ENCODE results near the gene ENAM. TPM values are rescaled to one million over a fixed set of nuclear protein-coding genes. Genes with fewer than 3 reads are reported as not detected.

The ENAM gene
- total RNA-seq, 6 experiments from 2014 or later, result 0.02 to 0.14 (median 0.10) TPM; not detected in 1

- H3K4me1 Mint-ChIP-seq (ENCODE audit: low read depth), result peaks cover 12% of the 10 kb centered on the region
Observed at GRCh38 chr4:70624226-70624793, 4.2 kb upstream of the ENAM start.

GRCh38 chr4:70627620-70628019 lies 924 bp upstream of the ENAM start:
- peaks cover 2% of the 10 kb centered on the region; the same call in 1 of the 2 replicates for H3K27me3 Mint-ChIP-seq (ENCODE audit: insufficient read depth)
- no peak for TF ChIP-seq CTCF (IDR thresholded peaks at IDR 0.05)
- no peak overlapping the region for H3K27ac Mint-ChIP-seq
- H3K4me1 Mint-ChIP-seq (ENCODE audit: low read depth), result peaks cover 45% of the 10 kb centered on the region
- no peaks in the 10 kb centered on the region for H3K36me3 Mint-ChIP-seq (ENCODE audit: low read depth)
- DNase-seq, result no peak
- no peaks in the 10 kb centered on the region for H3K9me3 Mint-ChIP-seq
- no peak overlapping the region for H3K4me3 Mint-ChIP-seq

More at GRCh38 chr4:70624226-70624793, 4.2 kb upstream of the ENAM start:
- Mint-ChIP-seq H3K4me3 (no peak overlapping the region), H3K9me3 (no peaks in the 10 kb centered on the region), H3K27ac (no peak overlapping the region), H3K27me3 (ENCODE audit: insufficient read depth) (peaks cover 2% of the 10 kb centered on the region; the same call in 1 of the 2 replicates), H3K36me3 (ENCODE audit: low read depth) (no peaks in the 10 kb centered on the region)
- DNase-seq, result no peak
- TF ChIP-seq CTCF (IDR thresholded peaks at IDR 0.05), result no peak

- no peak overlapping the region for H3K27ac Mint-ChIP-seq
- DNase-seq, result no peak
- no peak for TF ChIP-seq CTCF (IDR thresholded peaks at IDR 0.05)
- H3K4me3 Mint-ChIP-seq, result peak overlapping the region; percentile 58; the same call in 1 of the 2 replicates
- H3K36me3 Mint-ChIP-seq (ENCODE audit: low read depth), result no peaks in the 10 kb centered on the region
- H3K4me1 Mint-ChIP-seq (ENCODE audit: low read depth), result peaks cover 47% of the 10 kb centered on the region
- no peaks in the 10 kb centered on the region for H3K9me3 Mint-ChIP-seq
- peaks cover 2% of the 10 kb centered on the region; the same call in 1 of the 2 replicates for H3K27me3 Mint-ChIP-seq (ENCODE audit: insufficient read depth)
Observed at GRCh38 chr4:70629469-70630090, 1.0 kb downstream of the ENAM start.

- H3K36me3 Mint-ChIP-seq (ENCODE audit: low read depth), result no peaks in the 10 kb centered on the region
- no peaks in the 10 kb centered on the region for H3K9me3 Mint-ChIP-seq
- H3K4me3 Mint-ChIP-seq, result peak overlapping the region; percentile 58; the same call in 1 of the 2 replicates
- peaks cover 47% of the 10 kb centered on the region for H3K4me1 Mint-ChIP-seq (ENCODE audit: low read depth)
- no peak overlapping the region for H3K27ac Mint-ChIP-seq
- H3K27me3 Mint-ChIP-seq (ENCODE audit: insufficient read depth), result peaks cover 2% of the 10 kb centered on the region; the same call in 1 of the 2 replicates
- no peak for TF ChIP-seq CTCF (IDR thresholded peaks at IDR 0.05)
- DNase-seq, result no peak
Observed at GRCh38 chr4:70630162-70630561, 1.6 kb downstream of the ENAM start.

GRCh38 chr4:70632028-70632427 lies 3.5 kb downstream of the ENAM start:
- no peaks in the 10 kb centered on the region for H3K36me3 Mint-ChIP-seq (ENCODE audit: low read depth)
- H3K4me3 Mint-ChIP-seq, result peak overlapping the region; percentile 56
- peaks cover 47% of the 10 kb centered on the region for H3K4me1 Mint-ChIP-seq (ENCODE audit: low read depth)
- peak overlapping the region; percentile 7; the same call in 1 of the 2 replicates for H3K27ac Mint-ChIP-seq
- H3K27me3 Mint-ChIP-seq (ENCODE audit: insufficient read depth), result no peaks in the 10 kb centered on the region
- TF ChIP-seq CTCF (IDR thresholded peaks at IDR 0.05), result no peak
- H3K9me3 Mint-ChIP-seq, result no peaks in the 10 kb centered on the region
- peak; percentile 24 for DNase-seq
